Aorta (tissue), 5 donors: ENCODE data around the gene PELI3. TPM values are rescaled to one million over a fixed set of nuclear protein-coding genes. Genes with fewer than 3 reads are reported as not detected.
"Not testable (repeated sequence)": the region's sequence is repeated elsewhere in the genome, so short reads cannot be mapped to it uniquely, and the experiment has no call there.

Experiments
- ATAC-seq: fragments of 200-7000 bp; cut with Tn5 transposase; one replicate; pipeline ENCODE4 v1.9.1; 2022; ENCODE audit warnings: moderate library complexity; ENCODE audit not compliant: low FRiP score
- DNase-seq, 2 donors: peaks; one replicate each; pipeline ENCODE4 v3.0.0-alpha.2; 2020
- H3K27ac ChIP-seq, 2 donors: one replicate each; pipeline ENCODE4 v1.5.1; 2013; ENCODE audit warnings: low read length in 2 of 2, mild to moderate bottlenecking in 2 of 2, moderate library complexity in 2 of 2, control low read depth in 1 of 2, inconsistent platforms in 1 of 2, low read depth in 1 of 2
- H3K27me3 ChIP-seq, 2 donors: one replicate each; pipeline ENCODE4 v1.6.1; 2013; ENCODE audit warnings: control low read depth in 1 of 2, low read length in 1 of 2, mild to moderate bottlenecking in 1 of 2, moderate library complexity in 1 of 2; ENCODE audit not compliant: insufficient read depth in 2 of 2, control insufficient read depth in 1 of 2
- H3K36me3 ChIP-seq, 2 donors: one replicate each; pipeline ENCODE4 v1.6.1; 2013; ENCODE audit warnings: control low read depth in 1 of 2, low read length in 1 of 2, mild to moderate bottlenecking in 1 of 2; ENCODE audit not compliant: insufficient read depth in 2 of 2, control insufficient read depth in 1 of 2
- H3K4me1 ChIP-seq, 2 donors: one replicate each; pipeline ENCODE4 v1.6.1; 2013; ENCODE audit warnings: low read length in 2 of 2, control low read depth in 1 of 2, mild to moderate bottlenecking in 1 of 2, moderate library complexity in 1 of 2; ENCODE audit not compliant: insufficient read depth in 2 of 2, control insufficient read depth in 1 of 2
- H3K4me3 ChIP-seq, 2 donors: one replicate each; pipeline ENCODE4 v1.5.1; 2013; ENCODE audit warnings: low read length in 2 of 2, control low read depth in 1 of 2, mild to moderate bottlenecking in 1 of 2
- H3K9me3 ChIP-seq: one replicate; pipeline ENCODE4 v1.6.1; 2013; ENCODE audit warnings: mild to moderate bottlenecking, low read length; ENCODE audit not compliant: control insufficient read depth
- WGBS, 2 donors: extraction: QIAGEN DNeasy Blood & Tissue Kit; methylation state at CpG; one replicate each; pipeline ENCODE4 v1.1.7; 2013; 5-methylcytosine and 5-hydroxymethylcytosine counted together
- intact Hi-C, 2 donors: fragments of 100-400 bp; cut with DNase I; formaldehyde crosslinking; loops; one replicate each; pipeline versions ENCODE4 v1.14.2 to v1.15.0; 2022
- polyA plus RNA-seq, 2 donors: library from polyadenylated mRNA; stranded (reverse); fragments of 200-250 nt; gene quantifications; one replicate each; pipeline ENCODE4 v1.2.3, GENCODE V29; 2013
- total RNA-seq, 2 donors: library from RNA; stranded (reverse); fragmentation: NEBNext Ultra II Directional; extraction: Animal tissue kit (Norgen Biotek cat#: 25700); gene quantifications; one replicate each; pipeline ENCODE4 v1.2.1, GENCODE V29; 2021
- donor health status: healthy with polysubstance abuse.
- donor health status: Bipolar disorder and iron deficiency.
- donor health status: DM: no; HTN: no; CAD: no.
- donor health status: DM: no; HTN: no; CAD: no.
- donor health status: DM: yes; HTN: yes; CAD: no.

The PELI3 gene
- total and polyA plus RNA-seq, 4 donors: 11.5 to 16.3 (median 15.0) TPM

DNA sequence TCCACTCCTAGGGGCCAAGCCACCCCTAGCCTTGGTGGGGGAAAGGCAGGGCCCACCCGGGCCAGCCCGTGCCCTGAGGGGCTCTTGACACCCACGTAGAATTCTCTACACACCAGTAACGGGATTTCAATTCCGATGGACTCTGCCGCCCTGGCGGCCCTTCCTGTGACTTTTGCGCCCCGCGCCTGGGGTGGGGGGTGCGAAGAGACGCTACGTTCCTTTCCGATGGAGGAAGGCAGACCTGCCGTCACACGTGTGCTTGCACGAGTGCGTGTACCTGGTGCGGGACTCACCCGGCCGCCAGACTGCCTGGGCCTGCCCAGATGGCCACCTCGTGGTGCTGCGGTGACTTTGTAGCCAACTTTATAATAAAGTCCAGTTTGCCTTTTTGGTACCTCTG, 40.4 kb upstream of the PELI3 start:
- Histone ChIP-seq H3K36me3 (peaks cover 2% of the 10 kb centered on the region in 2 donors), H3K27me3 (no peaks in the 10 kb centered on the region), H3K4me1 (no peaks in the 10 kb centered on the region), H3K27ac (no peak overlapping the region), H3K4me3 (no peak overlapping the region), H3K9me3 (no peaks in the 10 kb centered on the region)
- ATAC-seq (no peak), DNase-seq (no peak)
- intact Hi-C loops: no loop called here
- WGBS, 2 donors: 77 to 78% methylated on average over 23 of the region's 23 CpGs

GRCh38 chr11:66428933-66429332, 37.8 kb upstream of the PELI3 start:
- ATAC-seq: no peak

DNA sequence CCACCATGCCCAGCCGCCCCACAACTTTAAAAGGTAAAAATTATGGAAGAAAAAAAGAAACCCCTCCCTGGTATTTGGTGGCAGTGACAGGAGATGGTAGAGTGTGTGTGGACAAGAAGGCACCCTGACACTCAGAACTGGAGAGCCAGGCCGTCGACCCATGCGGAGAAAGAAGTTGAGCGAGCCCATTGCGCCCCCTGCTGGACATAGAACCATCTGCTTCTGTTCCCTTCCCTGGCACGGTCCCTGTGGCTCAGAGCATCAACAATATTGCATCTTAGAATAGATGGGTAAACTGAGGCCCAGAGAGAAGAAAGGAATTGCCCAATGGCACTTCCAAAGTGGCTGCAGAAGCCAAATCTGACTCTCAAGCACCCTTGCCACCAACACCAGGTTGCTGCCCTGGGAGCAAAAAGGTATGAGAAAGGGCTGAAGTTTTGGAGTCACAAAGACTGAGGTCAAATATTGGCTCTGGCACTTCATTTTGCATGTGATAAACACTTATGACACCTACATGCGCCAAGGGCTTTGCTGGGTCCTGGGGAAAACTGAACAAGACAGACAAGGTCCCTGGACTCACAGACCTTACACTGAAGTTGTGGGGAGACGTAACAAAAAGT, 36.6 kb upstream of the PELI3 start:
- ATAC-seq: peak; percentile 85
- Histone ChIP-seq H3K27ac (no peak overlapping the region), H3K4me1 (no peaks in the 10 kb centered on the region), H3K4me3 (no peak overlapping the region), H3K36me3 (peaks cover 1 to 2% of the 10 kb centered on the region in 2 donors), H3K27me3 (no peaks in the 10 kb centered on the region), H3K9me3 (no peaks in the 10 kb centered on the region)
- DNase-seq: peak; percentile 86 to 93
- intact Hi-C loops: loop anchor here (1.0 kb wide), 1 partner anchor 22 kb away; no protein-coding TSS in a partner anchor
- 23 to 24% methylated on average over 9 of the region's 9 CpGs for whole genome bisulfite sequencing, 2 donors

More at GRCh38 chr11:66428933-66429332, 37.8 kb upstream of the PELI3 start:
- H3K27ac ChIP-seq: no peak overlapping the region
- DNase-seq: no peak
- no peaks in the 10 kb centered on the region for H3K4me1 ChIP-seq
- H3K4me3 ChIP-seq: no peak overlapping the region
- peaks cover 2% of the 10 kb centered on the region in 2 donors for H3K36me3 ChIP-seq
- intact Hi-C loops: no loop called here
- H3K9me3 ChIP-seq: no peaks in the 10 kb centered on the region
- WGBS, 2 donors: 89 to 96% methylated on average over 2 of the region's 2 CpGs
- no peaks in the 10 kb centered on the region for H3K27me3 ChIP-seq

DNA sequence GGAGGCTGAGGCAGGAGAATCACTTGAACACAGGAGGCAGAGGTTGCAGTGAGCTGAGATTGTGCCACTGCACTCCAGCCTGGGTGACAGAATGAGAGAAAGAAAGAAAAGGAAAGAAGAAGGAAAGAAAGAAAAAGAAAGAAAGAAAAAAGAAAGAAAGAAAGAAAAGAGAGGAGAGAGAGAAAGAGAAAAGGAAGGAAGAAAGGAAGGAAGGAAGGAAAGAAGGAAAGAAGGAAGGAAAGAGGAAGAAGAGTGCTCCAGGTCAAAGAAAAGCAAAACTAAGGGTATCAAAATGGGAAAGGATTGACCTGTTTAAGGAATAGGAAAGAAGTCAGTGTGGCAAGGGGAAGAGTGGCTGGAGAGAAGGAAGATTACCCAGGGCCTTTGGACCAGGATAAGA, 35.4 kb upstream of the PELI3 start:
- H3K27ac ChIP-seq, H3K4me1 ChIP-seq, DNase-seq, H3K9me3 ChIP-seq, H3K4me3 ChIP-seq, intact Hi-C loops, H3K36me3 ChIP-seq, H3K27me3 ChIP-seq, ATAC-seq: not testable (repeated sequence)

GRCh38 chr11:66431871-66432329, 34.8 kb upstream of the PELI3 start:
- ATAC-seq, H3K4me1 ChIP-seq, DNase-seq, H3K9me3 ChIP-seq, H3K27me3 ChIP-seq, intact Hi-C loops, H3K36me3 ChIP-seq, H3K27ac ChIP-seq, H3K4me3 ChIP-seq: not testable (repeated sequence)
- 82 to 86% methylated on average over 8 of the region's 8 CpGs for WGBS, 2 donors

DNA sequence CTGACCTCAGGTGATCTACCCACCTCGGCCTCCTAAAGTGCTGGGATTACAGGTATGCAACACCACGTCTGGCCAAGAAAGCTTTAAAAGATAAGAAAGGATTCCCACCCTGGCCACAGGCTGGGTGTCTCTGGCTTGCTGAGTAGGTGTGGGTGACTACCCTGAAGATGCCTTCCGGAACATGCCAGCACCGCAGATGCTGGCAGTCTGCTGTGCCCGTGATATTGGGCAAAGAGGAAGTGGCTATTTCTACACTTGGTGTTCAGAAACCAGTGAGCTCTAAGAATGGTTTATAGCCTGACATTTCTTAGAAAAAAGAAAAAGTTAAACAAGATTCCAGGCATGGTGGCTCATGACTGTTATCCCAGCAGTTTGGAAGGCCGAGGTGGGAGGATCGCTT, 34.1 kb upstream of the PELI3 start:
- H3K4me3 ChIP-seq: no peak overlapping the region
- no peaks in the 10 kb centered on the region for H3K9me3 ChIP-seq
- DNase-seq: no peak
- WGBS, 2 donors: 86 to 91% methylated on average over 7 of the region's 7 CpGs
- intact Hi-C loops: no loop called here
- ATAC-seq: no peak
- H3K4me1 ChIP-seq: no peaks in the 10 kb centered on the region
- H3K27ac ChIP-seq: no peak overlapping the region
- no peaks in the 10 kb centered on the region for H3K27me3 ChIP-seq
- H3K36me3 ChIP-seq: peaks cover 0 to 1% of the 10 kb centered on the region in 2 donors

GRCh38 chr11:66437979-66438503, 28.7 kb upstream of the PELI3 start:
- ATAC-seq (no peak), DNase-seq (no peak)
- H3K4me3 ChIP-seq: peak overlapping the region in 1 of 2 donors; percentile 74
- H3K9me3 ChIP-seq: no peaks in the 10 kb centered on the region
- H3K4me1 ChIP-seq: no peaks in the 10 kb centered on the region
- no peaks in the 10 kb centered on the region for H3K36me3 ChIP-seq
- no peak overlapping the region for H3K27ac ChIP-seq
- intact Hi-C loops: no loop called here
- no peaks in the 10 kb centered on the region for H3K27me3 ChIP-seq
- 9 to 11% methylated on average over 12 of the region's 12 CpGs for WGBS, 2 donors

- ATAC-seq (peak; percentile 100), DNase-seq (peak; percentile 91 to 96)
- H3K27ac ChIP-seq: no peak within 1 kb of the TSS
- WGBS, 2 donors: 8% methylated on average over 45 of the region's 45 CpGs
- H3K27me3 ChIP-seq: no peaks in the 10 kb centered on the region
- intact Hi-C loops: no loop called here
- H3K9me3 ChIP-seq: no peaks in the 10 kb centered on the region
- H3K36me3 ChIP-seq: no peaks in the 10 kb centered on the region
- H3K4me1 ChIP-seq: no peaks in the 10 kb centered on the region
- peak within 1 kb of the TSS; percentile 45 to 74 for H3K4me3 ChIP-seq
These were observed 27.9 kb upstream of the PELI3 start, which contains the start of gene MRPL11 for GRCh38 chr11:66438504-66439466. TSS of gene MRPL11 (minus strand) at chr11:66438848. CDS start at chr11:66438754, 94 bp downstream.
